ENCODE results near the gene RAP1GAP. TPM values are rescaled to one million over a fixed set of nuclear protein-coding genes. Genes with fewer than 3 reads are reported as not detected.

RAP1GAP gene
- total RNA-seq, 1 experiment from 2014 or later: 7.2 TPM

GRCh38 chr1:21701401-21701800, 32.2 kb upstream of the RAP1GAP start:
- no peak overlapping the region for H3K27ac Mint-ChIP-seq (ENCODE audit: unreplicated experiment)
- 0 out of 2 replicates have a peak, but pooled peaks cover 3% of the 10 kb centered on the region for H3K36me3 ChIP-seq (ENCODE audit: control insufficient read depth, insufficient read depth, low read length)
- no peaks in the 10 kb centered on the region for H3K27me3 Mint-ChIP-seq (ENCODE audit: insufficient read depth, unreplicated experiment)
- peaks cover 14% of the 10 kb centered on the region for H3K4me1 Mint-ChIP-seq (ENCODE audit: low read depth, unreplicated experiment)
- H3K27me3 ChIP-seq (replicated peaks; ENCODE audit: control insufficient read depth, insufficient read depth, low read length): no peaks in the 10 kb centered on the region
- POLR2A ChIA-PET: no interaction called here
- no peak overlapping the region for H3K4me3 Mint-ChIP-seq (ENCODE audit: unreplicated experiment)
- BruUV-seq (replicated peaks): no TSS peak
- TF ChIP-seq CTCF (IDR thresholded peaks at IDR 0.05; ENCODE audit: insufficient read depth in 1 of 2, low read depth in 1 of 2, low read length in 1 of 2, severe bottlenecking in 1 of 2, unreplicated experiment in 1 of 2): no peak
- no peaks in the 10 kb centered on the region for H3K9me3 ChIP-seq
- intact Hi-C loops (cut with micrococcal nuclease; ENCODE audit: unreplicated experiment): no loop called here
- H3K36me3 Mint-ChIP-seq (ENCODE audit: insufficient read depth, unreplicated experiment): peaks cover 49% of the 10 kb centered on the region
- no peak overlapping the region for H3K4me3 ChIP-seq (ENCODE audit: low read depth, low read length)
- no peak for DNase-seq
- H3K9me3 Mint-ChIP-seq (ENCODE audit: unreplicated experiment): no peaks in the 10 kb centered on the region
- H3K4me1 ChIP-seq: no peaks in the 10 kb centered on the region
- CTCF ChIA-PET: no interaction called here

- Histone ChIP-seq H3K4me3 (ENCODE audit: low read depth, low read length) (no peak overlapping the region), H3K9me3 (no peaks in the 10 kb centered on the region), H3K27me3 (replicated peaks; ENCODE audit: control insufficient read depth, insufficient read depth, low read length) (no peaks in the 10 kb centered on the region), H3K36me3 (ENCODE audit: control insufficient read depth, insufficient read depth, low read length) (0 out of 2 replicates have a peak, but pooled peaks cover 2% of the 10 kb centered on the region), H3K4me1 (no peaks in the 10 kb centered on the region)
- no peaks in the 10 kb centered on the region for H3K9me3 Mint-ChIP-seq (ENCODE audit: unreplicated experiment)
- DNase-seq: no peak
- BruUV-seq (replicated peaks): no TSS peak
- H3K4me1 Mint-ChIP-seq (ENCODE audit: low read depth, unreplicated experiment): peaks cover 14% of the 10 kb centered on the region
- H3K27me3 Mint-ChIP-seq (ENCODE audit: insufficient read depth, unreplicated experiment): no peaks in the 10 kb centered on the region
- intact Hi-C loops (cut with micrococcal nuclease; ENCODE audit: unreplicated experiment): no loop called here
- ChIA-PET CTCF (interaction anchor here (0.6 kb wide), 1 partner anchor 48 kb away, joined by 4 read pairs; no protein-coding TSS in a partner anchor), POLR2A (no interaction called here)
- H3K27ac Mint-ChIP-seq (ENCODE audit: unreplicated experiment): no peak overlapping the region
- H3K4me3 Mint-ChIP-seq (ENCODE audit: unreplicated experiment): no peak overlapping the region
- H3K36me3 Mint-ChIP-seq (ENCODE audit: insufficient read depth, unreplicated experiment): peaks cover 49% of the 10 kb centered on the region
- TF ChIP-seq CTCF (IDR thresholded peaks at IDR 0.05; ENCODE audit: insufficient read depth in 1 of 2, low read depth in 1 of 2, low read length in 1 of 2, severe bottlenecking in 1 of 2, unreplicated experiment in 1 of 2): no peak
Measured at GRCh38 chr1:21700094-21700493, 30.9 kb upstream of the RAP1GAP start.

GRCh38 chr1:21696931-21697330, 27.8 kb upstream of the RAP1GAP start:
- Mint-ChIP-seq H3K36me3 (ENCODE audit: insufficient read depth, unreplicated experiment) (peaks cover 46% of the 10 kb centered on the region), H3K4me3 (ENCODE audit: unreplicated experiment) (no peak overlapping the region), H3K4me1 (ENCODE audit: low read depth, unreplicated experiment) (no peaks in the 10 kb centered on the region), H3K27me3 (ENCODE audit: insufficient read depth, unreplicated experiment) (no peaks in the 10 kb centered on the region), H3K27ac (ENCODE audit: unreplicated experiment) (no peak overlapping the region), H3K9me3 (ENCODE audit: unreplicated experiment) (no peaks in the 10 kb centered on the region)
- H3K27me3 ChIP-seq (replicated peaks; ENCODE audit: control insufficient read depth, insufficient read depth, low read length): no peaks in the 10 kb centered on the region
- no peak overlapping the region for H3K4me3 ChIP-seq (ENCODE audit: low read depth, low read length)
- BruUV-seq (replicated peaks): no TSS peak
- TF ChIP-seq CTCF (IDR thresholded peaks at IDR 0.05; ENCODE audit: insufficient read depth in 1 of 2, low read depth in 1 of 2, low read length in 1 of 2, severe bottlenecking in 1 of 2, unreplicated experiment in 1 of 2): no peak
- intact Hi-C loops (cut with micrococcal nuclease; ENCODE audit: unreplicated experiment): no loop called here
- ChIA-PET CTCF (interaction anchor here (0.7 kb wide), 1 partner anchor 327 kb away, joined by 3 read pairs; no protein-coding TSS in a partner anchor), POLR2A (no interaction called here)
- no peaks in the 10 kb centered on the region for H3K36me3 ChIP-seq (ENCODE audit: control insufficient read depth, insufficient read depth, low read length)
- no peaks in the 10 kb centered on the region for H3K4me1 ChIP-seq
- no peaks in the 10 kb centered on the region for H3K9me3 ChIP-seq
- DNase-seq: no peak
